ENCODE data around the gene DGLUCY.
A peak's percentile ranks its signal among the peaks of the same experiment; 100 is the strongest.
"Not testable (repeated sequence)": the region's sequence is repeated elsewhere in the genome, so short reads cannot be mapped to it uniquely, and the experiment has no call there.

The DGLUCY gene

DNA sequence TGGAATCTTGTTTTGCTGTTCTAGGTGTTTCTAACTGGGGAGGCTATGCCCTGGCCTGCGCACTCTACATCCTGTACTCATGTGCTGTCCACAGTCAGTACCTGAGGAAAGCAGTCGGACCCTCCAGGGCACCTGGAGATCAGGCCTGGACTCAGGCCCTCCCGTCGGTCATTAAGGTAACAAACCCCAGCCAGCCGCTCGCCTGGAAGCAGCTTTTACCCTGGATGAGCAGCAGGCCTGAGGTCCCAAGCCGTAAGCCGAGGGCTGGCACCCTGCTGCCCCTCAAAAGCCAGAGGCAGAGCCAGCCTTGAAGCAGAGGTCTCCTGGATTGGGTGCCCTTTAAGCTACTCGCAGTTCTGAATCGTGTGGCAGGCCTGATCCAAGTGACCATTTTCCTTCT, 101.5 kb downstream of the DGLUCY start:
- no peak for DNase-seq

DNA sequence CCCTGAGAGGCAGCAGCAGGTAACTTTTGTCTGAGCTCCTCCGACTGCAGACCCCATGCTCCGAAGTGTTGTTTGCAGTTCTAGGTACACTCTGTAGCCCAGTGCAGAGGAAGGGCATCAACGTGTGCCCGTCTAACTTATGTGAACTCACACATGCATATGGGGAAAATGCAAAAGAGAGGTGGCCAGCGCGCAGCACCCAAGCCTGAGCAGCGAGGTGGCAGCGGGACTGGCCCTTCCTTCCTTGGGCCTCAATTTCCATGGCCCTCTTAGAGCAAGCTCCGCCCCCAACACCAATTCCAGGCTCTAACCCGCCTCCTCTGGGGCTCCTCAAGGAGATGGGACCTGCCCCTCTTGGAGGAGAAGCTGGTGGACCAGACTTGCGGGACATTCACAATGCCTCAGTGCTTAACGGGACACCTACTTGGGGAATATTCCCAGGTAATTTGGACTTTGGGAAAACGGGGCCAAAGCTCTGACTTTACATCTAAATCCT, 102.9 kb downstream of the DGLUCY start:
- DNase-seq = no peak

DNA sequence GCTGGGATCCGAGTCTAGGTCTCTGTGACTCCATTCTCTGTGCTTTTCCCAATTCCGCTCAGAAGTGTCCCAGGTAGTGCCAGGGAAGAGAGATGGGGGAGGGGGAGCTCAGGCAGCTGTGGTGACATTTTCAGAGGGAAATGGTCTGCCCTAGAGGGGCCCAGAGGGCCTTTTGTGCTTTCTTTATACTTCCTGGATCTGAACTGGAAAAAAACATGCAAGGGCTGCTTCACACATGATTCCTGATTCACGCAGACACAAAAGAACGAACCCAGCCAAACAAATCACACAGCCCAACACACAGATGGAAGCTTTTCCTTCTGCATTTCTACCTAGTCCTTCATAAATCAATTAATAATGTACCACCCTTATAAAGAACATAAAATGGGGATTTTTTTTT, 104.1 kb downstream of the DGLUCY start:
- DNase-seq = no peak

DNA sequence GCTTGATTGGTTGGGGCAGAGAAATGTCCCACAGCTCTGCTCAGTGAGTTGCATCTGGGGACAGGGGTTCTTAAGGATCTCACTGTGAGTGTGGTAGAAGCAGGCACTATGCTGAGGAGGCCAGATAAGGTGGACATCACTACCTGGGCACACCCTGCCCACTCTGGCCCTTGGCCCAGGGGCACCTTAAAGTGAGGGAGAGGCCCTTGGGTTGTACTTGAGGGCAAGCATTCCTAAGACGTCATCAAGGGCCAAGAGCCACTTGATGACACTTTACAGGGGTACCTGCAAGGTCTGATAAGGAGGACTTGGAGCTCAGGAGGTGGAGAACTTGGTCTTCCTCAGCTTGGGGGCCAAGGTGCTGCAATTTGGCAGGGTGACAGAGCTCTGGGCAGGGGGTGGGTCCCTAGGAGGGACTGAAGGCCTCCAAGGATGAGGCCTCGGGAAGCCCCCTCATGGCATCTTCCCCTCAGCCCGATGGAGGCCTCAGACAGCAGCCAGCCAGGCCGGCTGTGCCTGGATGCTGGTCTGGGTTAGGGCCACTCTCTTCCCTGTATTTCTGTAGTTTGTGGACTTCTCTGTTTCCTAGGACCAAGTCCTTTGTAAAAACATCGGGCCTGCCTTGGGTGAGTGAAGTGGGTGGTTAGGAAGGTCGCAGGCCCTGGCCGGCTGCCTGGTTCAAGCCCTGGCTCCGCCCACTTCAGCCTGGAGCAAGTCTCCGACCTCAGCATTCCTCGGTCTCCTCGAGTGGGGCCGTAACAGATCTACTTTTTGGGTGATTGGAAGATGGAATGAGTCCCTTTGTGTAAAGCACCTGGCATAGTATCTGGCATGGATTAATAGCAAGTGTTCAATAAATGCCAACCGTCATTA, 105.9 kb downstream of the DGLUCY start:
- no peak for DNase-seq

DNA sequence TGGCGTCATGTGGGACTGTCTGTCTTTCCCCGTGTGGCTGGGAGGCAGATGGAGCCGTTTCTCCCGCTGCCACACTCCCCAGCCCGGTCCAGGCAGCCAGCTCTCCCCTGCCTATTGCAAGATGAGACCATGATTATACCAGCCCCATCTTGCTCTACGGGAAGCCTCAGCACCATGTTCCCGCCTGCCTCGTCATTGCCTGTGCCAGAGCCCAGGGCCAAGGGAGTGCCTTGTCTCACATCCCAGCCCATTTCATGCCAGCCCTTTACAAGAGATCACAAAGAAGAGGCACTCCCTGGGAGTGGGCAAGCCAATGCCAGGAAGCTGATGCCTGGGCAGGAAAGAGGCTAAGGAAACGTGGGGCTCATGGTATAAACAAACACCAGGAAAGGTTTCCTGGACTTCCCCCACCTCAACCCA, 106.7 kb downstream of the DGLUCY start:
- no peak for DNase-seq

DNA sequence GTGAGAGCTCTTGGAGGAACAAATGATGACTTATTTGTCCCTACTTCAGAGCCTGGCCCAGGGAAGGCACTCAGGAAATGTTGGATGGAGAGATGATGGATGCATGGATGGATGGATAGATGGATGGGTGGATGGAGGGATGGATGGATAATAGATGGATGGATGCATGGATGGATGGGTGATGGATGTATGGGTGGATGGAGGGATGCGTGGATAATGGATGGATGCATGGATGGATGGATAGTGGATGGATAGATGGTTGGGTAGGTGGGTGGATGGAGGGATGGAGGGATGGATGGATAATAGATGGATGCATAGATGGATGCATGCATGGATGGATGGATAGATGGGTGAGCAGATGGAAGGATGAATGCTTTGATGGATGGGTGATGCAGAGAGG, 107.4 kb downstream of the DGLUCY start:
- no peak for DNase-seq

DNA sequence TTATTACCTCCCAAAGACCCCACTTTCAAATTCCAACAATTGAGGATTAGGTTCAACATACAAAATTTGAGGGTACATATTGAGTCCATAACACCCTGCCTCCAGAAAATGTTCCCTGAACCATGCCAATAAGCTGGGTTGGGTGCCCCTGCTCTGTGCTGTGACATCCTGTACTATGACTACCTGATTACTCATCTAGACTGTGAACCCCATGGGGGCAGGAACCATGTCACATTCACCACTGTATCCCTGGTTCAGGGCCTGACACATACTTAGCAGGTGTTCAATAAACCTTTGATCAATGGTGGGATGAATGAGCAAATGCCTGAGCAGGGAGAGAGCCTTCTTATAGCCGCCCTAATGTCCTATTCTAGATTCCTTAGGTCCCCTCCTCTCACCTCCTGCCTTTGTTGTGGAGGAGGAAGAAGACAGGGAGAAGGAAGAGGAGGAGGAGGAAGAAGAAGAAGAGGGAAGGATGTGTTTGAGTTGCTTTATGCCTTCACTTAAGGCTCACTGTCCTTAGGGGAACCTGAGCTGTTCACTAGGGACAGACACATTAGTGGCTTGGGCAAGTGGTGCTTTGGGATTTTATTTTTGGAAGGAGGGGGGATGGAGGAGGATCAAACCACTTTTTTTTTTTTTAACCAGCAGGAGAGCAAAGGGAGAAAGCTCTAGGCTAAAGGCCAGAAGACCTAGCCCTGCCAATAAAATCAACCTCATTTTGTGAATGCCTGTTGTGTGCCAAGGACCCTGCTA, 109.3 kb downstream of the DGLUCY start:
- DNase-seq = no peak

DNA sequence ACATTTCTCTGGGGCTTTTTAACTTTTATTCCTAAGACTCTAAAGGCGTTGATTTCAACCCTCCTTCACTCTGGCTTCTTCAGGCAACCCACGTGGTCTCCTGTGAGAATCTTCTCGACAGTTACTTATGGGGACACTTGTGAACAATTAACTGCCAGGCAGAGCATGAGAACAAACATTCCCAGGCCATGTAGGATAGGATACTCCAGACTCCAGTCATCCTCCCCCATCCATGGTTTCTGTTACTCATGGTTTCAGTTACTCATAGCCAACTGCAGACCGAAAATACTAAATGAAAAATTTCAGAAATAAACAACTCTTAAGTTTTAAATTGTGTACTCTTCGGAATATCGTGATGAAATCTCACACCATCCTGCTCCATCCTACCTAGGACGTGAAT, 111.2 kb downstream of the DGLUCY start:
- peak; percentile 6 for DNase-seq

DNA sequence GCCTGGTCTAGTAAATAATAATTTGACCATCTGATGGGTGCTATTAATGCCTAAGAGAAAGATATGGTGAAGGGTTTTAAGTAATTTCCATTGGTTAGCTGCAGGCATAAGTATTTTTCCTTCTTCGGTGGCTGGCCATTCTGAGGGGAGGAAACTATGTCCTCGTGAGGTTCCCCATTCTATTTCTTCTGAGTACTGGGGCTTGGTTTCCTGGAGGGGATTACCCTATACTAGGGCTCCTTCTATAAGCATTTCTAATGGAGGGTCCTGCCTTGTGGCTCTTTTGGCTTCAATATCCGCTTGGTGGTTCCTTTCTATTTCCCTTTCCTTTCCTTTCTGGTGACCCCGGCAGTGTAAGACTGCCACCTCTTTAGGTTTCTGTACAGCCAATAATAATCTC, 112.5 kb downstream of the DGLUCY start:
- DNase-seq = not testable (repeated sequence)

DNA sequence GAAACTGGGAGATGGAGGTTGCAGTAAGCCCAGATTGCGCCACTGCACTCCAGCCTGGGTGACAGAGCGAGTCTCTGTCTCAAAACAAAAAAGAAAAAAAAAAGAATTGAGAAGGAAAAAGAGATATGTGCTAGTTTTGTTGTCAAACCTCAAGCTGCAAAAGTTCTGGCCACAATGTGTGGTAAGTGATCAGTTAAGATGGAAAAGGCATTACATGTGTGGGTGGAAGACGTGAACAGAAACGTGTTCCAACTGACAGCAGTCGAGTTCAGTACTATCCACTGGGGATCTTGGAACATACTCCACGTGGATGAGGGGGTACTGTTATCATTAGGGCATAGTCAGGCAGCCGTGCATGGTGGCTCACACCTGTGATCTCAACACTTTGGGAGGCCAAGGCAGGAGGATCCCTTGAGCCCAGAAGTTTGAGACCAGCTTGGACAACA, 113.3 kb downstream of the DGLUCY start:
- no peak for DNase-seq

DNA sequence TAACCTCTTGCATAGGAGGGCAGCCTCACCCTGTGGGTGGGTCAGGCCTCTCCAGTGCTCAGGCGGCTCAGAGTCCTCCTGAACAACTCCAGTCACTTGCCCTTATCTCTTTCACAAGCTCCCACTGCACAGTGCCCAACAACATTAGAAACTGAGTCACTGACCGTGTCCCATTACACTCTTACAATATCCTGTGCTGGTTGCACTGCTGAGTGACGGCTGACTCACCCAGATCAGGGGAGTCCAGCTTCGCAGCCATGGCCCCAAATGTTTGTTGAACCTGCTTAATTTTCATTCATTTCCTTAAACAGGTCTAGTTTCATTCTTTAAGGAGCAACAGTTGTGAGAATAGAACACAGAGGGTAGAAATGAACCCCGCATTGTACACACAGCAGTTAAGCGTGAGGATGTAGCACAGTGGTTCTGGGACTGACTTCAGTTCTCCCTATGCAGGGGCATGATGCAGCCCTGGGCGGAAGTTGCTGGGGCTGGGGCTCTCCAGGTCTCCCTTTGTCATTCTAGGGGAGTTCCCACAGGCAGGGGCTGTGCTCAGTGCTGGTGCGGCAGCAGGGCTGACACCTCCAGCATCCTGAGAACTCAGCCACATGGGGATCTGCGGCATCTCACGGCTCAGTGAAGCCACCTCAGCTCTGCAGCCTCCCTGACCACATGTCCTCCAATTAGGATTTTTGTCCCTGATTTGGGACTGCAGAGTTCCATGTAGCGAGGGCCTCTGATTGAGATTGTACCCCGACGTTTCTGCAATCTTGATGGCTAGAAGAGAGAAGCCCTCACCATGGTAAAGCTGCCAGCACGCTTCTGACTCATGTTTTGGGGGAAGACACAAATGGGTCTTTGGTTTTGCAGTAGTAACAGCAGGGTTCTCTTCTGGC, 114.5 kb downstream of the DGLUCY start:
- DNase-seq = no peak

DNA sequence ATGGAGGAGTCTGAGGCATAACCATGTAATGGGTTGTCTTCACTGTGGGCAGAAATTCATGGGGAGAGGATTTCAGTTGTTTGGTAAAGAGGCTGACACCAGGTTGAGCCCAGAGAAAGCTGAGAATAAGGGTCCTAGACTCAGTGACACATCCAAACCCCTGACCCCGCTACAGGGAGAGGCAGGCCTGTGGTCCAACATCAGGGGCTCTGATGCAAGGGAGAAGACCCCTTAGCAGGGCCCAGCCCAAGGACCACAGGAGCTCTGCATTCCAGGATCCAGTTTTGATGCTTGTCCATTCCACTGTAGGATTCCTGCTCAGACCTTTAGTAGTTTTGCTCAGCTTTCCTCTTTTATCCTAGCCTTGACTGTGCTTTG, 115.1 kb downstream of the DGLUCY start:
- DNase-seq = no peak

DNA sequence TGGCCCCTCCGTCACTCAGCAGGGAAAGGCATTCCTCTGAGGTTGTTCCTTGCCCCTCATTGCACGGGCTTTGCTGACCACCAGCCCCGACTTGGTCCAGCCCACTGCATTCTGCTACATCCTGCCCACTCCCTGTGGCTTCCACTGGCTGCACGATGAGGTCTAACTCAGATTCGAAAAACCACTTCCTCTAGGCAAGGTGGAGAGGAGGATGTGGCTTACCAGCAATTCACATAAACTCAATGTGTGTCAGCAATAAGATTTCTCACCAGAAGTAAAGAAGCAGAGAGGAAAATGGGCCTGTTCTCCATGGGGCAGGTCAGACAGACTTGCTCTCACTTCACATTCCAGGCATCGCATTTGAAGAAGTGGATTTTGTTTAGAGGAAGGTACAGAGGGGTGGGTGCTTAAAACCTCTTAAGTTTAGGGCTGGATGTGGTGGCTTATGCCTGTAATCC, 115.9 kb downstream of the DGLUCY start:
- DNase-seq = no peak

DNA sequence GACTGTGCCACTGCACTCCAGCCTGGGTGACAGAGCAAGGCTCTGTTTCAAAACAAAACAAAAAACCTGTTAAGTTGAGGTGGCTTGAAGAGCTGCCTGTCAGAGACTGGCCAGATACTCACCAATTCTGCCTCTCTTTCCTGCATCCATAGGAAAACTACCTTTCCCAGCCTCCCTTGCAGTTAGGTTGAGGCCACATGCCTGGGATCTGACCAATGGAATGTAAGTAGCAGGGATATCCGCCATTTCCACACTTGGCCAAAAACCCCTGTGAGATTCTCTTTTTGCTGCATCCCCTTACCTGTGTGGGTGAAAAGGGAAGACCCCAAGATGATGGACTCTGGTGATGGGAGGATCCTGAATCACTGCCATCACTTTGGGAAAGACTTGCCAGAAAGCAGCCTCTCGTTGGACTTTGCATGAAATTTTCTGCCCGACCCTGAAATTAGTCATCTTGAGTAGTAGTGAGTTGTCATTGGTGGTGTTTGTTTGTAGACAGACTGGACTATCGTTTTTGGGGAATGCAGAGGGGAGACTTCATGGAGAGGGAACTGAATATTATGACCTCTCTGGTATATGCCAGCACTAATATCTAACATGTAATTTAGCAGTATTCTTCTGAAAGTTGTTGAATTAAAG, 116.6 kb downstream of the DGLUCY start:
- no peak for DNase-seq

DNA sequence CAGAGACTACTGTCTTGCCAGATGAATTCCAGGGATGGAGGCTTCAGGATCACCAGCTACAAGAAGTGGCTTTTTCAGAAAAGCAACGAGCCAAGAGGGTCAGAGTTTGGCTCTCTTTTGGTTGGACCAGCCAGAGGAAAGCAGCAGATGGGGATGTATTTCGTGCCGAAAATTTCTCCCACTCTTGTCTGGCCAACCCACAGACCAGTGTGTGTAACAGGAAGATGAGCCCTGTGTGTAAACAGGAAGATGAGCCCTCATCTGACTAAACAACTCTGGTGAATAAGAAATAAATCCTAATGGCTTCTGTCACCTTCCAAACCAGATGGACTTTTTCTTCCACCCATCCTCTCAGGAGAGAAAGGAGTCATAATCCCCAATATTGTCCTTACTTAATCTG, 117.6 kb downstream of the DGLUCY start:
- DNase-seq = no peak

DNA sequence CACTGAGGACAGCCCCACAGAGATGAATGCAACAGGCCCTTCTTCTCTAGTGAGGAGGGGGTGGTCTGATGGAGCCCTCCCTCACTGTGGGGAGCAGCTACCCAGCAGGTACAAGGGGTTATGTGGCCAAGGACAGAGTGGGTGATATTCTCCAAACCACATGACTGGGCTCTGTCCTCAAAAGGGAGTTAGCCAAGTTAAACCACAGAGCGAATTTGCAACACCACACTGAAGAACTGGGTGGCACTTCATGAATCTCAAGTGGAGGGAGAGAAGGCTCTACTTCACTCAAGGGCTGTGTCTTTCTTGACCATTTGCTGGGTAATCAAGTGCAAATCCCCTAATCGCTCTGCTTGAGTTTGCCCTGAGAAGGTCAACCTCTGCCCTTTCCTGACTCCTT, 118.2 kb downstream of the DGLUCY start:
- no peak for DNase-seq

DNA sequence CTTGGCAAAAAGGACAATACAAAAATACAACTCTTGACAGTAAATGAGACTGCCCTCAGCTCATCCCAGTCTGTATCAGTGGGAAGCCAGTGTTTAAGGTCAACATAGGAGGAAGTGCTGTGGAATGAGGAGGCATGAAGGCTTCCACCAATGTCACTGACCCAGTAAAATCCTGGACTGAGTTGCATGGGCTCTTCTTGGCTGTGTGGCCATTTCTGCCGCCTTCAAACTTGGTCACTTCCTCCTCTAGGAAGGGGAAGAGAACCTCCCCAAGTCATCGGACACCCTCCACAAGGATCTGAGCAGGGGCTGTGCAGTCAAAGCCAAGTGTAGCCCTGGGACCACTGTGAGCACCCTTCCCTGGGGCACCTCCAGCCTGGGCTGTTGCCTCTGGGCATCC, 118.7 kb downstream of the DGLUCY start:
- DNase-seq = no peak

DNA sequence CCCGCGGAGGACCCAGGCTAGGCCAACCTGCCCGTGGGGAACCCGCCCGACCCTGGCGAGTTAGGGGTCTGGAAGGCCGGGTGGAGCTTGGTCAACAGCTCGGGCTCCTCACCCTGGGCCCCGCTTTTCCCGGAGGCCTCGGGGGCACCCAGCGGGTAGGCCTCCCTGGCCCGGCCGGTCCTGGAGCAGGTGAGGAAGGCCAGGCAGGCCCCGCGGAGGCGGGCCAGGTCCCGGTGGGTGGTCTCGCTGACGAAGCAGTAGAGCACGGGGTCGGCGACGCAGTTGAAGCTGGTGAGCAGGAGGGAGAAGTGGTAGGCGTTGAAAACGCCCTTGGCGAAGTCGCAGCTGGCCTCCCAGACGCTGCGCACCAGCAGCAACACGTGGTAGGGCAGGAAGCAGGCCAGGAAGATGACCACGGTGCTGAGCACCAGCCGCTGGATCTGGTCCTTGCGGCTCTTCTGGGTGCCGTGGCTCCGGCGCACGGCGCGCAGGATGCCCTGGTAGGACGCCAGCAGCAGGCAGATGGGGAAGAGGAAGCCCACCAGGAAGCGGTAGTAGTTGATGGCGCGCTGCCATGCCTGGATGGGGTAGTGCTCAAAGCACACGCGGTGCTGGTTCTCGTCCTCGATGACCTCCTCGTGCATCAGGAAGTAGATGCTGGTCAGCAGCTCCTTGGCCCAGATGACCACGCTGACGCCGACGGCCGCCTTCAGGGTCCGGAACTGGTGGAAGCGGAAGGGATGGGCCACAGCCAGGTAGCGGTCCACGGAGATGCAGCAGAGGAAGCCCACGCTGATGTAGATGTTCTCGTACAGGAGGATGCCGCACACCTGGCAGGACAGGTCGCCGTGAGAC, 120.3 kb downstream of the DGLUCY start:
- no peak for DNase-seq

DNA sequence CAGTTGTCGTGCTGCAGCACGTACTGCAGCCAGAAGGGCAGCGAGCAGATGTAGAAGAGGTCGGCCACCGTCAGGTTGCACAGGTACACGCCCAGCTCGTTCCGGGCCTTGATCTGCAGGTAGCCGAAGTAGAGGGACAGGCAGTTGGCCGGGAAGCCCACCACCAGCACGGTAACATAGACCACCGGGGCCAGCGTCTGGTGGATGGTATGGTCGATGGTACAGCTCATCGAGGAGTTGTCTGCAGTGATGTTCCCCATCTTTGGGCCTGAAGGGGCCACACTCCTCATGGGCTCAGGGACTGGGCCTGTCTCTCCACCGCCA, 120.9 kb downstream of the DGLUCY start:
- no peak for DNase-seq

DNA sequence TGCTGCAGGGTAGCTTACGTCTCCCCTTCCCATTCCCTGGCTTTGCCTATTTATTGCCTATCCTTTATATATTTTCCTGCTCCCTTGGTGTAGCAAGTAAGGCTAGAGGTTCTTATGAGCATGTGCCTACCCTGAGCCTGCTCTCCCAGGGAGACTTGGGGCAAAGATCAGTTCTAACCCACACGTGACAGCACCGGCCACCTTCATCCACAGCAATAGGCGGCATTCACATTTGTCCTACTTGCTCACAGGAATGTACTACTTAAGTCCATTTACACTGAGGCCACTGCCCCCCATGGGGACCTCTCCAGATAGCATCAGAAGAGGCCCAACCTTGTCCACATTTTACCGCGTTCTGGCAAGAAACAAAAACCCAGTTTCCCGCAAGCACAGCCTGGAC, 122.0 kb downstream of the DGLUCY start:
- DNase-seq = no peak

DNA sequence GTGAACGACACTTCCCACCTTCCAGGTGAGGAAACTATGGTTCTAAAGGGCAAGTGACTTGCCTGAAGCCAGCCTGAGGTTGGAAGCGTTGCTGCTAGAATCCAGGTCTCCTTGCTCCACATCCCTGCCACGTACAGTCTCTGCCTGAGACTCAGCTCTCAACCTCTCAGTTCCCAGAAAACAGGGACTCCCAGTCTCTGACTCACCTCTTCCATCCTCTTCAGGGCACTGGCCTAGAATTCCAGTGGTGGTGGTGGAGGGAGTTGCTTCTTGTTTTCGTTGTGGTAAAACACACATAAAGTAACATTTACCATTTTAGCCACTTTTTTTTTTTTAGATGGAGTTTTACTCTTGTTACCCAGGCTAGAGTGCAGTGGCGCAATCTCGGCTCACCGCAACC, 123.3 kb downstream of the DGLUCY start:
- DNase-seq = no peak

DNA sequence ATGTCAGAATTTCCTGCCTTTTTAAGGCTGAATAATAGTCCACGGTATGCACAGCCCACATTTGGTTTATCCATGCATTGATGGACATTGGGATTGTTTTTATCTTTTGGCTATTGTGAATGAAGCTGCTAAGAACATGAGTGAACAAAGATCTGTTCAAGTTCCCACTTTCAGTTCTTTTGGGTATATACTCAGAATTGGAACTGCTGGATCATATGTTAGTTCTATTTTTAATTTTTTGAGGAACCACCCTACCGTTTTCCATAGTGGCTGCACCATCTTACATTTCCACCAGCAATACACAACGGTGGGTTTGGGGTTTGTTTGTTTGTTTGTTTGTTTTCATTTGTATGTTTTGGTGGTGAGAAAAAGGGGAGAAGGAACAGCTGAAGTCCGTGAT, 124.2 kb downstream of the DGLUCY start:
- DNase-seq = no peak
